Neutrophil (primary cell): Measurements from ENCODE around the gene ANKRD62.

Source experiments
- H3K27ac ChIP-seq: fragments of 200-600 bp; sonication (generic); 2 replicates; pipeline ENCODE4 v1.5.1; 2016; ENCODE audit warnings: mild to moderate bottlenecking, moderate library complexity
- H3K27me3 ChIP-seq: fragments of 200-600 bp; sonication (generic); 2 replicates; pipeline ENCODE4 v1.6.0; 2016; ENCODE audit warnings: mild to moderate bottlenecking
- H3K36me3 ChIP-seq: fragments of 200-600 bp; sonication (generic); 2 replicates; pipeline ENCODE4 v1.5.1; 2017
- H3K4me1 ChIP-seq, 2 experiments: fragments of 200-600 bp in 1 of 2; sonication (generic) in 1 of 2; 1 replicate in 1 of 2; 2 replicates in 1 of 2; pipeline versions ENCODE4 v1.5.1 to v1.6.1; 2013 to 2016; ENCODE audit warnings: low read depth in 1 of 2, low read length in 1 of 2, mild to moderate bottlenecking in 1 of 2, moderate library complexity in 1 of 2; ENCODE audit not compliant: control insufficient read depth in 1 of 2, insufficient read depth in 1 of 2
- H3K4me3 ChIP-seq, 2 experiments: fragments of 200-600 bp in 1 of 2; sonication (generic) in 1 of 2; 1 replicate in 1 of 2; 2 replicates in 1 of 2; pipeline ENCODE4 v1.5.1; 2013 to 2016; ENCODE audit warnings: low read depth in 1 of 2, low read length in 1 of 2, mild to moderate bottlenecking in 1 of 2, moderate library complexity in 1 of 2
- H3K9me3 ChIP-seq: fragments of 200-600 bp; sonication (generic); 2 replicates; pipeline ENCODE4 v1.5.1; 2016
- TF ChIP-seq, protein P1 (sequence below): fragments of 200-600 bp; sonication (generic); IDR thresholded peaks from 2 replicates; pipeline ENCODE4 v1.5.1; 2016; ENCODE audit warnings: antibody characterized with exemption

Gene ANKRD62

DNA sequence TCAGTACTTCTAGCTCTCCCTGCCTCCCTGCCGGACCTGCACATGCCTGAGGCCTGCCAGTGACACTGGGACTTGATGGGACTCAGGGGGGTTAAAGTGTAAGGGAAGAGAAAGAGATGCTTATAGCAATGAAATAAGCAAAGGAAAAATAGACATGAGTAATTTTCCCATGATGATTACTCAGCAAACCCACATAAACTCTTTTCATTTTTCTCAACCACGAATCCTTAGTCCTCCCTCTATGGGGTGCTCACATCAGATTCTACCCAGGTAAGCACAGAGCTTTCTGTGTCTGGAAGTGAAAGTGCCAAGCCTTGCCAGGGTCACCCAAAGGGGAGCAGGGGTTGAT, 44.8 kb upstream of the ANKRD62 start:
- H3K9me3 ChIP-seq, result no peaks in the 10 kb centered on the region
- H3K36me3 ChIP-seq, result no peaks in the 10 kb centered on the region
- no peak overlapping the region for H3K27ac ChIP-seq
- no peak overlapping the region for H3K4me3 ChIP-seq
- H3K4me1 ChIP-seq, result peaks cover 0 to 5% of the 10 kb centered on the region in 2 experiments
- no peaks in the 10 kb centered on the region for H3K27me3 ChIP-seq
- TF ChIP-seq, protein P1, sequence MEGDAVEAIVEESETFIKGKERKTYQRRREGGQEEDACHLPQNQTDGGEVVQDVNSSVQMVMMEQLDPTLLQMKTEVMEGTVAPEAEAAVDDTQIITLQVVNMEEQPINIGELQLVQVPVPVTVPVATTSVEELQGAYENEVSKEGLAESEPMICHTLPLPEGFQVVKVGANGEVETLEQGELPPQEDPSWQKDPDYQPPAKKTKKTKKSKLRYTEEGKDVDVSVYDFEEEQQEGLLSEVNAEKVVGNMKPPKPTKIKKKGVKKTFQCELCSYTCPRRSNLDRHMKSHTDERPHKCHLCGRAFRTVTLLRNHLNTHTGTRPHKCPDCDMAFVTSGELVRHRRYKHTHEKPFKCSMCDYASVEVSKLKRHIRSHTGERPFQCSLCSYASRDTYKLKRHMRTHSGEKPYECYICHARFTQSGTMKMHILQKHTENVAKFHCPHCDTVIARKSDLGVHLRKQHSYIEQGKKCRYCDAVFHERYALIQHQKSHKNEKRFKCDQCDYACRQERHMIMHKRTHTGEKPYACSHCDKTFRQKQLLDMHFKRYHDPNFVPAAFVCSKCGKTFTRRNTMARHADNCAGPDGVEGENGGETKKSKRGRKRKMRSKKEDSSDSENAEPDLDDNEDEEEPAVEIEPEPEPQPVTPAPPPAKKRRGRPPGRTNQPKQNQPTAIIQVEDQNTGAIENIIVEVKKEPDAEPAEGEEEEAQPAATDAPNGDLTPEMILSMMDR, result no peak

GRCh38 chr18:12049978-12050811, 43.4 kb upstream of the ANKRD62 start:
- H3K9me3 ChIP-seq, result no peaks in the 10 kb centered on the region
- no peaks in the 10 kb centered on the region for H3K27me3 ChIP-seq
- no peaks in the 10 kb centered on the region for H3K36me3 ChIP-seq
- no peak overlapping the region for H3K4me3 ChIP-seq
- H3K27ac ChIP-seq, result no peak overlapping the region
- TF ChIP-seq, protein P1, result no peak
- H3K4me1 ChIP-seq, result peaks cover 0 to 5% of the 10 kb centered on the region in 2 experiments

GRCh38 chr18:12052866-12053265, 40.8 kb upstream of the ANKRD62 start:
- H3K4me3 ChIP-seq, result no peak overlapping the region
- H3K27me3 ChIP-seq, result no peaks in the 10 kb centered on the region
- no peaks in the 10 kb centered on the region for H3K9me3 ChIP-seq
- TF ChIP-seq, protein P1, result no peak
- H3K4me1 ChIP-seq, result peaks cover 0 to 5% of the 10 kb centered on the region in 2 experiments
- H3K36me3 ChIP-seq, result no peaks in the 10 kb centered on the region
- H3K27ac ChIP-seq, result no peak overlapping the region

DNA sequence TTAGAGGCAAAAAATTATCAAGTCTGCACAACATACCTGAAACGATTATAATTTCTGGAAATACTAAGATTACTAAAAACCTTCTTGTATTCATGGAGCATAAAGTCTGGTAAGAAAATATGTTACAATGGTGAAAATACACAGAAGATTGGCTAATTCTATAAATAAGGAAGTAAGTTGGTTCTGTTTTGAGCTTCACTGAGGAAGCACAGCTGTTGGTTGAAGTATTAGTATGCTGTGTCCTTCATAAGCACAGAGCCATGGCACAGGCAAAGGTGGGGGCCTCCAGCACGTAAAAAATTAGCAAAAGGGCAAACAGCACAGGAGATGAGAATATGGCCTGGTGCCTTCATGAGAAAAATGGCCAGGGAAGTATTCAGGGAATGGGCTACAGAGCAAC, 40.4 kb upstream of the ANKRD62 start:
- TF ChIP-seq, protein P1, result no peak
- Histone ChIP-seq H3K27me3 (no peaks in the 10 kb centered on the region), H3K27ac (no peak overlapping the region), H3K9me3 (no peaks in the 10 kb centered on the region), H3K36me3 (no peaks in the 10 kb centered on the region), H3K4me1 (peaks cover 0 to 5% of the 10 kb centered on the region in 2 experiments), H3K4me3 (no peak overlapping the region)

DNA sequence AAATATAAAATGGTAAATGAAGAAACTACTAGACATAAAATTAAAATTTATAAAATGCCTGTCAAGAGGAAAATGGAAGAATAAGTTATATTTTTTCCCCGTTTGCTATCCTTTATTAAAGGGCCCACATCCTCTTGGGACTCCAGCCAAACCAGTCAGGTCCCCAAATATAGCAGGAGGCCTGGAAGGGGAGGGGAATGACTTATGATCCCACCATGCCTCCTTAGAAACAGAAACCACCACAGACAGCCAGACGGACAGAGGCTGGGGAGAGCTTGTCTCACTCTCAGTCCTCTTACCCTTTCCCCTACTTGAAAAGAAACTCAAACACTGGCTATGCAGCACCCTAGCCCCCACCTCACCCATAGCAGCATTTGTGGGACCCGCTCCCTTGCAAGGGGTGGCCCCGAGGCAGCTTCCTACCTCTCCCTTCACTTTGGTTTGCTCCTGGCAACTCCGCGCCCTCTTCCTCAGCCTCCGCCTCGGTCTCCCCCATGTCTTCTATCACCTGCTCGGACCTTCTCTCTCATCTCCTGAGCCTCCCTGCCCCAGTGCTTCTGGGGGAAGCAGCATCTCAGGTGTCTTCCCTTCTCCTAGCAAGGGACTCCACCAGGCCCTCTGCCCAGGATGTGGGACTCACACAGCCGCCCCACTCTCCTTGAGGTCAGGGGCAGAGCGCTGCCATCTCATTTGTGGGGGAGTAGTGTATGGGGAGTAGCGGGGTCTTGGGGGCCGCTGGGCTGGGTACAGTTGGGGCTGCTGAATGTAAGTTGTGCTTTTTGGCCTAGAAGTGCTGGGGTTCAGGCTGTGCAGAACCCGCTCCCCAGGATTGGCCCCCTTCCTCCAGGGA, 37.4 kb upstream of the ANKRD62 start:
- no peak overlapping the region for H3K27ac ChIP-seq
- TF ChIP-seq, protein P1, result no peak
- no peaks in the 10 kb centered on the region for H3K36me3 ChIP-seq
- no peaks in the 10 kb centered on the region for H3K9me3 ChIP-seq
- no peak overlapping the region for H3K4me3 ChIP-seq
- peaks cover 0 to 5% of the 10 kb centered on the region in 2 experiments for H3K4me1 ChIP-seq
- H3K27me3 ChIP-seq, result no peaks in the 10 kb centered on the region
